Measurements from ENCODE around the gene RHEB. TPM values are rescaled to one million over a fixed set of nuclear protein-coding genes. Genes with fewer than 3 reads are reported as not detected.

RHEB gene
- total and polyA plus RNA-seq, 2 experiments from 2014 or later, result 101 to 239 TPM

DNA sequence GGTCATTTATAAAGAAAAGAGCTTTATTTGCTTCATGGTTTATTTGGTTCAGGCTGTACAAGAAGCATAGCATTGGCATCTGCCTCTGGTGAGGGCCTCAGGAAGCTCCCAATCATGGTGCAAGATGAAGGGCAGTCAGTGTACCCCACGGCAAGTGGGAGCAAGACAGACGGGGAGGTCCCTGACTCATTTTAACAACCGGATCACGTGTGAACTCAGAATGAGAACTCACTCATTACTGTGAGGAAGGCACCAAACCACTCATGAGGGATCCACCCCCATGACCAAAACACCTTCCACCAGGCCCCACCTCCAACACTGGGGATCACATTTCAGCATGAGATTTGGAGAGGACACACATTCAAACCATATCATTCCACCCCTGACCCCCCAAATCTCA is 64.0 kb downstream of the RHEB start:
- no peaks in the 10 kb centered on the region for H3K36me3 ChIP-seq (ENCODE audit: insufficient read depth)
- Mint-ChIP-seq H3K27me3 (ENCODE audit: insufficient read depth, low read depth, poor library complexity) (peaks cover 21% of the 10 kb centered on the region), H3K4me1 (peaks cover 66% of the 10 kb centered on the region), H3K4me3 (no peak overlapping the region), H3K36me3 (ENCODE audit: low read depth) (peaks cover 35% of the 10 kb centered on the region), H3K27ac (no peak overlapping the region), H3K9me3 (peaks cover 33% of the 10 kb centered on the region)
- DNase-seq (ENCODE audit: low spot score) (no peak), ATAC-seq (no peak)
- no peaks in the 10 kb centered on the region for H3K79me2 ChIP-seq (replicated peaks; ENCODE audit: insufficient read depth)
- H3K4me3 ChIP-seq, result no peak overlapping the region
- peaks cover 3% of the 10 kb centered on the region; the same call in 1 of the 2 replicates for H3K9me2 ChIP-seq (ENCODE audit: insufficient read depth)
- peaks cover 52% of the 10 kb centered on the region for H3K4me1 ChIP-seq (ENCODE audit: insufficient read depth)
- no peaks in the 10 kb centered on the region for H4K20me1 ChIP-seq (replicated peaks; ENCODE audit: insufficient read depth)
- H3K4me2 ChIP-seq, result no peak overlapping the region
- H3K27ac ChIP-seq (ENCODE audit: low read depth), result no peak overlapping the region
- H3F3A ChIP-seq (replicated peaks; ENCODE audit: low read depth), result peaks cover 28% of the 10 kb centered on the region; the same call in 1 of the 2 replicates
- H2AFZ ChIP-seq, result no peak overlapping the region
- TF ChIP-seq STAT1 (IDR thresholded peaks at IDR 0.05; ENCODE audit: unreplicated experiment) (no peak), ZNF114 (CRISPR knock-in tag; IDR thresholded peaks at IDR 0.05) (no peak), EZH2 (IDR thresholded peaks at IDR 0.05; ENCODE audit: low read depth, unreplicated experiment) (no peak), JUNB (IDR thresholded peaks at IDR 0.05; ENCODE audit: unreplicated experiment) (no peak), EZH2phosphoT487 (IDR thresholded peaks at IDR 0.05; ENCODE audit: unreplicated experiment) (no peak), NANOG (IDR thresholded peaks at IDR 0.05; ENCODE audit: borderline replicate concordance) (no peak), CREB1 (CRISPR knock-in tag; IDR thresholded peaks at IDR 0.05; ENCODE audit: low read depth) (no peak), POLR2AphosphoS5 (IDR thresholded peaks at IDR 0.05; ENCODE audit: low read depth) (no peak), ZNF331 (CRISPR knock-in tag; IDR thresholded peaks at IDR 0.05; ENCODE audit: low read depth) (no peak)
- TF ChIP-seq, protein P1, sequence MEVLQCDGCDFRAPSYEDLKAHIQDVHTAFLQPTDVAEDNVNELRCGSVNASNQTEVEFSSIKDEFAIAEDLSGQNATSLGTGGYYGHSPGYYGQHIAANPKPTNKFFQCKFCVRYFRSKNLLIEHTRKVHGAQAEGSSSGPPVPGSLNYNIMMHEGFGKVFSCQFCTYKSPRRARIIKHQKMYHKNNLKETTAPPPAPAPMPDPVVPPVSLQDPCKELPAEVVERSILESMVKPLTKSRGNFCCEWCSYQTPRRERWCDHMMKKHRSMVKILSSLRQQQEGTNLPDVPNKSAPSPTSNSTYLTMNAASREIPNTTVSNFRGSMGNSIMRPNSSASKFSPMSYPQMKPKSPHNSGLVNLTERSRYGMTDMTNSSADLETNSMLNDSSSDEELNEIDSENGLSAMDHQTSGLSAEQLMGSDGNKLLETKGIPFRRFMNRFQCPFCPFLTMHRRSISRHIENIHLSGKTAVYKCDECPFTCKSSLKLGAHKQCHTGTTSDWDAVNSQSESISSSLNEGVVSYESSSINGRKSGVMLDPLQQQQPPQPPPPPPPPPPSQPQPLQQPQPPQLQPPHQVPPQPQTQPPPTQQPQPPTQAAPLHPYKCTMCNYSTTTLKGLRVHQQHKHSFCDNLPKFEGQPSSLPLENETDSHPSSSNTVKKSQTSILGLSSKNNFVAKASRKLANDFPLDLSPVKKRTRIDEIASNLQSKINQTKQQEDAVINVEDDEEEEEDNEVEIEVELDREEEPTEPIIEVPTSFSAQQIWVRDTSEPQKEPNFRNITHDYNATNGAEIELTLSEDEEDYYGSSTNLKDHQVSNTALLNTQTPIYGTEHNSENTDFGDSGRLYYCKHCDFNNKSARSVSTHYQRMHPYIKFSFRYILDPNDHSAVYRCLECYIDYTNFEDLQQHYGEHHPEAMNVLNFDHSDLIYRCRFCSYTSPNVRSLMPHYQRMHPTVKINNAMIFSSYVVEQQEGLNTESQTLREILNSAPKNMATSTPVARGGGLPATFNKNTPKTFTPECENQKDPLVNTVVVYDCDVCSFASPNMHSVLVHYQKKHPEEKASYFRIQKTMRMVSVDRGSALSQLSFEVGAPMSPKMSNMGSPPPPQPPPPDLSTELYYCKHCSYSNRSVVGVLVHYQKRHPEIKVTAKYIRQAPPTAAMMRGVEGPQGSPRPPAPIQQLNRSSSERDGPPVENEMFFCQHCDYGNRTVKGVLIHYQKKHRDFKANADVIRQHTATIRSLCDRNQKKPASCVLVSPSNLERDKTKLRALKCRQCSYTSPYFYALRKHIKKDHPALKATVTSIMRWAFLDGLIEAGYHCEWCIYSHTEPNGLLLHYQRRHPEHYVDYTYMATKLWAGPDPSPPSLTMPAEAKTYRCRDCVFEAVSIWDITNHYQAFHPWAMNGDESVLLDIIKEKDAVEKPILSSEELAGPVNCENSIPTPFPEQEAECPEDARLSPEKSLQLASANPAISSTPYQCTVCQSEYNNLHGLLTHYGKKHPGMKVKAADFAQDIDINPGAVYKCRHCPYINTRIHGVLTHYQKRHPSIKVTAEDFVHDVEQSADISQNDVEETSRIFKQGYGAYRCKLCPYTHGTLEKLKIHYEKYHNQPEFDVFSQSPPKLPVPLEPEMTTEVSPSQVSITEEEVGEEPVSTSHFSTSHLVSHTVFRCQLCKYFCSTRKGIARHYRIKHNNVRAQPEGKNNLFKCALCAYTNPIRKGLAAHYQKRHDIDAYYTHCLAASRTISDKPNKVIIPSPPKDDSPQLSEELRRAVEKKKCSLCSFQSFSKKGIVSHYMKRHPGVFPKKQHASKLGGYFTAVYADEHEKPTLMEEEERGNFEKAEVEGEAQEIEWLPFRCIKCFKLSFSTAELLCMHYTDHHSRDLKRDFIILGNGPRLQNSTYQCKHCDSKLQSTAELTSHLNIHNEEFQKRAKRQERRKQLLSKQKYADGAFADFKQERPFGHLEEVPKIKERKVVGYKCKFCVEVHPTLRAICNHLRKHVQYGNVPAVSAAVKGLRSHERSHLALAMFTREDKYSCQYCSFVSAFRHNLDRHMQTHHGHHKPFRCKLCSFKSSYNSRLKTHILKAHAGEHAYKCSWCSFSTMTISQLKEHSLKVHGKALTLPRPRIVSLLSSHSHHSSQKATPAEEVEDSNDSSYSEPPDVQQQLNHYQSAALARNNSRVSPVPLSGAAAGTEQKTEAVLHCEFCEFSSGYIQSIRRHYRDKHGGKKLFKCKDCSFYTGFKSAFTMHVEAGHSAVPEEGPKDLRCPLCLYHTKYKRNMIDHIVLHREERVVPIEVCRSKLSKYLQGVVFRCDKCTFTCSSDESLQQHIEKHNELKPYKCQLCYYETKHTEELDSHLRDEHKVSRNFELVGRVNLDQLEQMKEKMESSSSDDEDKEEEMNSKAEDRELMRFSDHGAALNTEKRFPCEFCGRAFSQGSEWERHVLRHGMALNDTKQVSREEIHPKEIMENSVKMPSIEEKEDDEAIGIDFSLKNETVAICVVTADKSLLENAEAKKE (CRISPR knock-in tag; IDR thresholded peaks at IDR 0.05), result no peak
- TF ChIP-seq, protein P2, sequence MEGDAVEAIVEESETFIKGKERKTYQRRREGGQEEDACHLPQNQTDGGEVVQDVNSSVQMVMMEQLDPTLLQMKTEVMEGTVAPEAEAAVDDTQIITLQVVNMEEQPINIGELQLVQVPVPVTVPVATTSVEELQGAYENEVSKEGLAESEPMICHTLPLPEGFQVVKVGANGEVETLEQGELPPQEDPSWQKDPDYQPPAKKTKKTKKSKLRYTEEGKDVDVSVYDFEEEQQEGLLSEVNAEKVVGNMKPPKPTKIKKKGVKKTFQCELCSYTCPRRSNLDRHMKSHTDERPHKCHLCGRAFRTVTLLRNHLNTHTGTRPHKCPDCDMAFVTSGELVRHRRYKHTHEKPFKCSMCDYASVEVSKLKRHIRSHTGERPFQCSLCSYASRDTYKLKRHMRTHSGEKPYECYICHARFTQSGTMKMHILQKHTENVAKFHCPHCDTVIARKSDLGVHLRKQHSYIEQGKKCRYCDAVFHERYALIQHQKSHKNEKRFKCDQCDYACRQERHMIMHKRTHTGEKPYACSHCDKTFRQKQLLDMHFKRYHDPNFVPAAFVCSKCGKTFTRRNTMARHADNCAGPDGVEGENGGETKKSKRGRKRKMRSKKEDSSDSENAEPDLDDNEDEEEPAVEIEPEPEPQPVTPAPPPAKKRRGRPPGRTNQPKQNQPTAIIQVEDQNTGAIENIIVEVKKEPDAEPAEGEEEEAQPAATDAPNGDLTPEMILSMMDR (conservative IDR thresholded peaks at IDR 0.05; ENCODE audit: low read depth in 2 of 2), result no peak
- TF ChIP-seq, protein P3, sequence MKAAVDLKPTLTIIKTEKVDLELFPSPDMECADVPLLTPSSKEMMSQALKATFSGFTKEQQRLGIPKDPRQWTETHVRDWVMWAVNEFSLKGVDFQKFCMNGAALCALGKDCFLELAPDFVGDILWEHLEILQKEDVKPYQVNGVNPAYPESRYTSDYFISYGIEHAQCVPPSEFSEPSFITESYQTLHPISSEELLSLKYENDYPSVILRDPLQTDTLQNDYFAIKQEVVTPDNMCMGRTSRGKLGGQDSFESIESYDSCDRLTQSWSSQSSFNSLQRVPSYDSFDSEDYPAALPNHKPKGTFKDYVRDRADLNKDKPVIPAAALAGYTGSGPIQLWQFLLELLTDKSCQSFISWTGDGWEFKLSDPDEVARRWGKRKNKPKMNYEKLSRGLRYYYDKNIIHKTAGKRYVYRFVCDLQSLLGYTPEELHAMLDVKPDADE (IDR thresholded peaks at IDR 0.05), result no peak
- TF ChIP-seq, protein P4, sequence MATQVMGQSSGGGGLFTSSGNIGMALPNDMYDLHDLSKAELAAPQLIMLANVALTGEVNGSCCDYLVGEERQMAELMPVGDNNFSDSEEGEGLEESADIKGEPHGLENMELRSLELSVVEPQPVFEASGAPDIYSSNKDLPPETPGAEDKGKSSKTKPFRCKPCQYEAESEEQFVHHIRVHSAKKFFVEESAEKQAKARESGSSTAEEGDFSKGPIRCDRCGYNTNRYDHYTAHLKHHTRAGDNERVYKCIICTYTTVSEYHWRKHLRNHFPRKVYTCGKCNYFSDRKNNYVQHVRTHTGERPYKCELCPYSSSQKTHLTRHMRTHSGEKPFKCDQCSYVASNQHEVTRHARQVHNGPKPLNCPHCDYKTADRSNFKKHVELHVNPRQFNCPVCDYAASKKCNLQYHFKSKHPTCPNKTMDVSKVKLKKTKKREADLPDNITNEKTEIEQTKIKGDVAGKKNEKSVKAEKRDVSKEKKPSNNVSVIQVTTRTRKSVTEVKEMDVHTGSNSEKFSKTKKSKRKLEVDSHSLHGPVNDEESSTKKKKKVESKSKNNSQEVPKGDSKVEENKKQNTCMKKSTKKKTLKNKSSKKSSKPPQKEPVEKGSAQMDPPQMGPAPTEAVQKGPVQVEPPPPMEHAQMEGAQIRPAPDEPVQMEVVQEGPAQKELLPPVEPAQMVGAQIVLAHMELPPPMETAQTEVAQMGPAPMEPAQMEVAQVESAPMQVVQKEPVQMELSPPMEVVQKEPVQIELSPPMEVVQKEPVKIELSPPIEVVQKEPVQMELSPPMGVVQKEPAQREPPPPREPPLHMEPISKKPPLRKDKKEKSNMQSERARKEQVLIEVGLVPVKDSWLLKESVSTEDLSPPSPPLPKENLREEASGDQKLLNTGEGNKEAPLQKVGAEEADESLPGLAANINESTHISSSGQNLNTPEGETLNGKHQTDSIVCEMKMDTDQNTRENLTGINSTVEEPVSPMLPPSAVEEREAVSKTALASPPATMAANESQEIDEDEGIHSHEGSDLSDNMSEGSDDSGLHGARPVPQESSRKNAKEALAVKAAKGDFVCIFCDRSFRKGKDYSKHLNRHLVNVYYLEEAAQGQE (IDR thresholded peaks at IDR 0.05; ENCODE audit: unreplicated experiment), result no peak
- no peaks in the 10 kb centered on the region for H3K27me3 ChIP-seq (ENCODE audit: insufficient read depth)

Measured in GM23338 (cell line).